Liver (tissue), 9 donors: ENCODE results near the gene PSD4. TPM values are rescaled to one million over a fixed set of nuclear protein-coding genes. Genes with fewer than 3 reads are reported as not detected.

ENCODE experiments used
- DNase-seq: peaks from one replicate; pipeline ENCODE4 v3.0.0-alpha.2; 2017; ENCODE audit warnings: low spot score
- H3K27ac ChIP-seq, 2 donors: one replicate each; pipeline ENCODE4 v1.7.0; 2013; ENCODE audit warnings: inconsistent platforms in 2 of 2, low read length in 2 of 2, control low read depth in 1 of 2, low read depth in 1 of 2, mild to moderate bottlenecking in 1 of 2
- H3K27me3 ChIP-seq, 4 donors: one replicate each; pipeline versions ENCODE4 v1.6.1 to v1.7.0; 2013; ENCODE audit warnings: low read length in 3 of 4, inconsistent platforms in 1 of 4, mild to moderate bottlenecking in 1 of 4, moderate library complexity in 1 of 4; ENCODE audit not compliant: control insufficient read depth in 4 of 4, insufficient read depth in 4 of 4
- H3K36me3 ChIP-seq, 4 donors: one replicate each; pipeline versions ENCODE4 v1.6.1 to v1.7.0; 2013; ENCODE audit warnings: low read length in 3 of 4, mild to moderate bottlenecking in 3 of 4, low read depth in 1 of 4, moderate library complexity in 1 of 4; ENCODE audit not compliant: control insufficient read depth in 4 of 4, insufficient read depth in 3 of 4
- H3K4me1 ChIP-seq, 4 donors: one replicate each; pipeline versions ENCODE4 v1.6.1 to v1.7.0; 2013; ENCODE audit warnings: low read length in 3 of 4, mild to moderate bottlenecking in 3 of 4, moderate library complexity in 1 of 4; ENCODE audit not compliant: control insufficient read depth in 4 of 4, insufficient read depth in 4 of 4
- H3K4me3 ChIP-seq, 3 donors: one replicate each; pipeline versions ENCODE4 v1.6.1 to v1.7.0; 2013; ENCODE audit warnings: low read length in 3 of 3, control low read depth in 1 of 3, low read depth in 1 of 3, mild to moderate bottlenecking in 1 of 3
- H3K9ac ChIP-seq, 2 donors: one replicate each; pipeline ENCODE4 v1.7.0; 2013; ENCODE audit warnings: low read length in 2 of 2, mild to moderate bottlenecking in 2 of 2, moderate library complexity in 2 of 2, control low read depth in 1 of 2, low read depth in 1 of 2
- H3K9me3 ChIP-seq, 4 donors: one replicate each; pipeline versions ENCODE4 v1.6.1 to v1.7.0; 2013; ENCODE audit warnings: low read length in 3 of 4; ENCODE audit not compliant: control insufficient read depth in 4 of 4
- ATF3 ChIP-seq: IDR thresholded peaks from 2 replicates; pipeline ENCODE4 v1.6.1; 2016; ENCODE audit warnings: antibody characterized with exemption
- CTCF ChIP-seq: fragments of 150-350 bp; IDR thresholded peaks from 2 replicates; pipeline ENCODE4 v1.5.1; 2017; ENCODE audit warnings: improper control_type of control experiment, low read depth, low read length; ENCODE audit not compliant: missing input control
- EGR1 ChIP-seq, 2 donors: IDR thresholded peaks; 2 replicates each; pipeline ENCODE4 v1.6.1; 2016 to 2018; ENCODE audit warnings: antibody characterized with exemption in 2 of 2, low read depth in 2 of 2
- FOXA1 ChIP-seq: IDR thresholded peaks from 2 replicates; pipeline ENCODE4 v1.6.1; 2016; ENCODE audit warnings: antibody characterized with exemption
- GABPA ChIP-seq, 2 donors: IDR thresholded peaks in 1 of 2; conservative IDR thresholded peaks in 1 of 2; 2 replicates each; pipeline ENCODE4 v1.6.1; 2016; ENCODE audit warnings: antibody characterized with exemption in 2 of 2, mild to moderate bottlenecking in 1 of 2, moderate library complexity in 1 of 2
- HNF4A ChIP-seq, 2 donors: conservative IDR thresholded peaks; 2 replicates each; pipeline ENCODE4 v1.6.1; 2016; ENCODE audit warnings: antibody characterized with exemption in 2 of 2, mild to moderate bottlenecking in 2 of 2
- HNF4G ChIP-seq: IDR thresholded peaks from 2 replicates; pipeline ENCODE4 v1.6.1; 2016; ENCODE audit warnings: antibody characterized with exemption
- JUND ChIP-seq, 2 donors: IDR thresholded peaks; 2 replicates each; pipeline ENCODE4 v1.6.1; 2016; ENCODE audit warnings: antibody characterized with exemption in 2 of 2
- NR2F2 ChIP-seq: IDR thresholded peaks from 2 replicates; pipeline ENCODE4 v1.6.1; 2016; ENCODE audit warnings: antibody characterized with exemption
- RAD21 ChIP-seq, 2 donors: IDR thresholded peaks; 2 replicates each; pipeline ENCODE4 v1.6.1; 2016; ENCODE audit warnings: antibody characterized with exemption in 2 of 2, mild to moderate bottlenecking in 2 of 2
- TAF1 ChIP-seq: conservative IDR thresholded peaks from 2 replicates; pipeline ENCODE4 v1.6.1; 2016; ENCODE audit warnings: antibody characterized with exemption, mild to moderate bottlenecking
- YY1 ChIP-seq: IDR thresholded peaks from 2 replicates; pipeline ENCODE4 v1.6.1; 2016; ENCODE audit warnings: antibody characterized with exemption, mild to moderate bottlenecking
- WGBS: extraction: QIAGEN DNeasy Blood & Tissue Kit; methylation state at CpG from one replicate; pipeline ENCODE4 v1.1.7; 2013; 5-methylcytosine and 5-hydroxymethylcytosine counted together
- polyA plus RNA-seq, 2 donors: library from polyadenylated mRNA; stranded (reverse) in 1 of 2; unstranded in 1 of 2; fragments of 200-250 nt in 1 of 2; fragments of >200 nt in 1 of 2; fragmentation: Nextera tagmentation in 1 of 2; extraction: Ambion mirVana in 1 of 2; gene quantifications; one replicate each; pipeline versions ENCODE4 v1.2.1 to v1.2.3, GENCODE V29; 2013 to 2015
- total RNA-seq, 2 donors: library from RNA; depleted of rRNA; stranded (reverse); fragments of >200 nt; gene quantifications; one replicate each; pipeline ENCODE4 v1.2.3, GENCODE V29; 2014
- TF ChIP-seq, protein P1 (sequence below): IDR thresholded peaks from 2 replicates; pipeline ENCODE4 v1.6.1; 2016; ENCODE audit warnings: antibody characterized with exemption, mild to moderate bottlenecking
- TF ChIP-seq, protein P2 (sequence below): IDR thresholded peaks from 2 replicates; pipeline ENCODE4 v1.6.1; 2016; ENCODE audit warnings: antibody characterized with exemption
- TF ChIP-seq, protein P3 (sequence below): IDR thresholded peaks from 2 replicates; pipeline ENCODE4 v1.6.1; 2016; ENCODE audit warnings: antibody characterized with exemption
- donor health status: healthy.
- donor health status: healthy.
- donor health status: healthy.
- donor health status: healthy.
- donor health status: healthy.

The PSD4 gene
- total and polyA plus RNA-seq, 4 donors, result 16.4 to 83.2 (median 34.4) TPM

- Histone ChIP-seq H3K27me3 (no peaks in the 10 kb centered on the region), H3K4me3 (no peak overlapping the region), H3K4me1 (peaks cover 11 to 57% (median 38%) of the 10 kb centered on the region in 4 donors), H3K9me3 (no peaks in the 10 kb centered on the region), H3K36me3 (no peaks in the 10 kb centered on the region), H3K9ac (no peak overlapping the region), H3K27ac (peak overlapping the region in 1 of 2 donors; percentile 27)
- WGBS, result 100% methylated on average over 1 of the region's 1 CpG
- TF ChIP-seq NR2F2 (no peak), CTCF (no peak)
- no peak for DNase-seq
Observed at GRCh38 chr2:113160248-113160647, 13.5 kb upstream of the PSD4 start.

DNA sequence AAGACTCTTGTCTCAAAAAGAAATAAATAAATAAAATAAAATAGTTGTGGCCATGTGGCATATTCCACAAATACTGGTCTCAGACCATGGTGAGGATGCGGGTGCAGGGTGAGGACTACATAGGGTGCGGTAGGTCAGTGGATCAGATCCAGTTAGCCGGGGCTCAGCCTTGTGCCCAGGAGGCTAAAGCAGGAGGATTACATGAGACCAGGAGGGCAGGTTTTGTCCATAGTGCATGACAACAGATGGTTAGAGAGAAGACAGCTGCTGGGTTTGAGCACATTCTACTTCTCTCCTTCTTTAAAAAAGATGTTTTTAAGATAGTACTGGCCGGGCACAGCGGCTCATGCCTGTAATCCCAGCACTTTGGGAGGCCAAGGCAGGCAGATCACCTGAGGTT is 12.8 kb upstream of the PSD4 start:
- Histone ChIP-seq H3K4me1 (peaks cover 11 to 58% (median 40%) of the 10 kb centered on the region in 4 donors), H3K9ac (no peak overlapping the region), H3K4me3 (no peak overlapping the region), H3K9me3 (no peaks in the 10 kb centered on the region), H3K27me3 (no peaks in the 10 kb centered on the region), H3K27ac (no peak overlapping the region), H3K36me3 (no peaks in the 10 kb centered on the region)
- 96% methylated on average over 5 of the region's 5 CpGs for WGBS
- no peak for DNase-seq
- TF ChIP-seq CTCF (no peak), YY1 (no peak), EGR1 (IDR thresholded peaks at IDR 0.05; ENCODE audit: low read depth in 2 of 2) (no peak)
- TF ChIP-seq, protein P1, sequence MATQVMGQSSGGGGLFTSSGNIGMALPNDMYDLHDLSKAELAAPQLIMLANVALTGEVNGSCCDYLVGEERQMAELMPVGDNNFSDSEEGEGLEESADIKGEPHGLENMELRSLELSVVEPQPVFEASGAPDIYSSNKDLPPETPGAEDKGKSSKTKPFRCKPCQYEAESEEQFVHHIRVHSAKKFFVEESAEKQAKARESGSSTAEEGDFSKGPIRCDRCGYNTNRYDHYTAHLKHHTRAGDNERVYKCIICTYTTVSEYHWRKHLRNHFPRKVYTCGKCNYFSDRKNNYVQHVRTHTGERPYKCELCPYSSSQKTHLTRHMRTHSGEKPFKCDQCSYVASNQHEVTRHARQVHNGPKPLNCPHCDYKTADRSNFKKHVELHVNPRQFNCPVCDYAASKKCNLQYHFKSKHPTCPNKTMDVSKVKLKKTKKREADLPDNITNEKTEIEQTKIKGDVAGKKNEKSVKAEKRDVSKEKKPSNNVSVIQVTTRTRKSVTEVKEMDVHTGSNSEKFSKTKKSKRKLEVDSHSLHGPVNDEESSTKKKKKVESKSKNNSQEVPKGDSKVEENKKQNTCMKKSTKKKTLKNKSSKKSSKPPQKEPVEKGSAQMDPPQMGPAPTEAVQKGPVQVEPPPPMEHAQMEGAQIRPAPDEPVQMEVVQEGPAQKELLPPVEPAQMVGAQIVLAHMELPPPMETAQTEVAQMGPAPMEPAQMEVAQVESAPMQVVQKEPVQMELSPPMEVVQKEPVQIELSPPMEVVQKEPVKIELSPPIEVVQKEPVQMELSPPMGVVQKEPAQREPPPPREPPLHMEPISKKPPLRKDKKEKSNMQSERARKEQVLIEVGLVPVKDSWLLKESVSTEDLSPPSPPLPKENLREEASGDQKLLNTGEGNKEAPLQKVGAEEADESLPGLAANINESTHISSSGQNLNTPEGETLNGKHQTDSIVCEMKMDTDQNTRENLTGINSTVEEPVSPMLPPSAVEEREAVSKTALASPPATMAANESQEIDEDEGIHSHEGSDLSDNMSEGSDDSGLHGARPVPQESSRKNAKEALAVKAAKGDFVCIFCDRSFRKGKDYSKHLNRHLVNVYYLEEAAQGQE, result no peak

DNA sequence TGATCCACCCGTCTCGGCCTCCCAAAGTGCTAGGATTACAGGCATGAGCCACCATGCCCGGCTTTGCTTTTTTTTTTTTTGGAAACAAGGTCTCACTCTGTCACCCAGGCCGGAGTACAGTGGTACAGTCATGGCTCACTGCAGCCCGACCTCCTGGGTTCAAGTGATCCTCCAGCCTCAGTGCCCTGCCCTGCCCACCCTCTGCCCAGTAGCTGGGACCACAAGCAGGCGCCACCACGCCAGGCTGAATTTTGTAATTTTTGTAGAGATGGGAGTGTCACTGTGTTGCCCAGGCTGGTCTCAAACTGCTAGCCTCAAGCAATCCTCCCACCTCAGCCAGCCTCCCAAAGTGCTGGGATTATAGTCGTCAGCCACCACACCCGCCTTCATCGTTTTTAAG is 11.6 kb upstream of the PSD4 start:
- WGBS, result 96% methylated on average over 10 of the region's 10 CpGs
- H3K9ac ChIP-seq, result no peak overlapping the region
- peaks cover 11 to 60% (median 46%) of the 10 kb centered on the region in 4 donors for H3K4me1 ChIP-seq
- no peak overlapping the region for H3K4me3 ChIP-seq
- H3K36me3 ChIP-seq, result no peaks in the 10 kb centered on the region
- H3K27me3 ChIP-seq, result no peaks in the 10 kb centered on the region
- H3K9me3 ChIP-seq, result no peaks in the 10 kb centered on the region
- H3K27ac ChIP-seq, result no peak overlapping the region
- no peak for DNase-seq
- TF ChIP-seq HNF4G (no peak), HNF4A (conservative IDR thresholded peaks at IDR 0.05) (no peak), JUND (IDR thresholded peaks at IDR 0.05) (no peak), ATF3 (no peak), RAD21 (IDR thresholded peaks at IDR 0.05) (no peak), YY1 (no peak), CTCF (no peak), FOXA1 (no peak), TAF1 (no peak), EGR1 (IDR thresholded peaks at IDR 0.05; ENCODE audit: low read depth in 2 of 2) (no peak), GABPA (IDR thresholded peaks at IDR 0.05 in 1 of 2, conservative IDR thresholded peaks at IDR 0.05 in 1 of 2) (no peak)
- TF ChIP-seq, protein P2, sequence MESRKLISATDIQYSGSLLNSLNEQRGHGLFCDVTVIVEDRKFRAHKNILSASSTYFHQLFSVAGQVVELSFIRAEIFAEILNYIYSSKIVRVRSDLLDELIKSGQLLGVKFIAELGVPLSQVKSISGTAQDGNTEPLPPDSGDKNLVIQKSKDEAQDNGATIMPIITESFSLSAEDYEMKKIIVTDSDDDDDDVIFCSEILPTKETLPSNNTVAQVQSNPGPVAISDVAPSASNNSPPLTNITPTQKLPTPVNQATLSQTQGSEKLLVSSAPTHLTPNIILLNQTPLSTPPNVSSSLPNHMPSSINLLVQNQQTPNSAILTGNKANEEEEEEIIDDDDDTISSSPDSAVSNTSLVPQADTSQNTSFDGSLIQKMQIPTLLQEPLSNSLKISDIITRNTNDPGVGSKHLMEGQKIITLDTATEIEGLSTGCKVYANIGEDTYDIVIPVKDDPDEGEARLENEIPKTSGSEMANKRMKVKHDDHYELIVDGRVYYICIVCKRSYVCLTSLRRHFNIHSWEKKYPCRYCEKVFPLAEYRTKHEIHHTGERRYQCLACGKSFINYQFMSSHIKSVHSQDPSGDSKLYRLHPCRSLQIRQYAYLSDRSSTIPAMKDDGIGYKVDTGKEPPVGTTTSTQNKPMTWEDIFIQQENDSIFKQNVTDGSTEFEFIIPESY, result no peak
- TF ChIP-seq, protein P3, sequence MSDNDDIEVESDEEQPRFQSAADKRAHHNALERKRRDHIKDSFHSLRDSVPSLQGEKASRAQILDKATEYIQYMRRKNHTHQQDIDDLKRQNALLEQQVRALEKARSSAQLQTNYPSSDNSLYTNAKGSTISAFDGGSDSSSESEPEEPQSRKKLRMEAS, result no peak
